Vagina (tissue), 2 donors: ENCODE data around the gene TECTA.

ENCODE experiments used
- POLR2A ChIP-seq, 2 donors: fragments of 450-650 bp; IDR thresholded peaks; one replicate each; pipeline ENCODE4 v1.6.1; 2017; ENCODE audit warnings: antibody characterized with exemption in 2 of 2, mild to moderate bottlenecking in 2 of 2, moderate library complexity in 2 of 2
- POLR2AphosphoS5 ChIP-seq, 2 donors: sonication (generic); formaldehyde crosslinking; IDR thresholded peaks; one replicate each; pipeline ENCODE4 v1.9.0; 2017; ENCODE audit warnings: antibody characterized with exemption in 2 of 2, mild to moderate bottlenecking in 2 of 2, low read depth in 1 of 2; ENCODE audit not compliant: insufficient read depth in 1 of 2
- TF ChIP-seq, protein P1 (sequence below), 3 experiments: fragments of 450-650 bp in 2 of 3; fragments of 200-600 bp in 1 of 3; sonication (generic) in 1 of 3; IDR thresholded peaks; one replicate each; pipeline ENCODE4 v1.5.1; 2017 to 2019; ENCODE audit warnings: antibody characterized with exemption in 3 of 3, mild to moderate bottlenecking in 2 of 3, moderate library complexity in 2 of 3

DNA sequence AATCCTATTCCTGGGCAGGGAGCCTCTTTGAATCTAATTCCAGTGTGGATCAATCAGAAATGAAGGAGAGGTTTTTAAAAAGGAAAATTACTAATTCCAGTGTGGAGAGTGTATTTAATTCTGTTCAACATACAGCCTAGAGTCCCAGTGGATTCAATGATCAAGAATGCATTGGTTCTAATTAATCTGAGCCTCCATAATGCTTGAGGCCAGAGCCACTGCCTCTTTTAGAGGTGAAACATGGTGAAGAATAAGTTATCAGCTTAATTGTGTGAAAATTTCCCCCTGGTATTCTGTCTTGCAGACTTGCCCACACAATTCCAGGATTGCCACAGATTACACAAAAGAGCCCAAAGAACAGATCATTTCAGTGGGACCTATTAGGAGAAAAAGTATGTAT lies 87.7 kb downstream of the TECTA start:
- TF ChIP-seq, protein P1, sequence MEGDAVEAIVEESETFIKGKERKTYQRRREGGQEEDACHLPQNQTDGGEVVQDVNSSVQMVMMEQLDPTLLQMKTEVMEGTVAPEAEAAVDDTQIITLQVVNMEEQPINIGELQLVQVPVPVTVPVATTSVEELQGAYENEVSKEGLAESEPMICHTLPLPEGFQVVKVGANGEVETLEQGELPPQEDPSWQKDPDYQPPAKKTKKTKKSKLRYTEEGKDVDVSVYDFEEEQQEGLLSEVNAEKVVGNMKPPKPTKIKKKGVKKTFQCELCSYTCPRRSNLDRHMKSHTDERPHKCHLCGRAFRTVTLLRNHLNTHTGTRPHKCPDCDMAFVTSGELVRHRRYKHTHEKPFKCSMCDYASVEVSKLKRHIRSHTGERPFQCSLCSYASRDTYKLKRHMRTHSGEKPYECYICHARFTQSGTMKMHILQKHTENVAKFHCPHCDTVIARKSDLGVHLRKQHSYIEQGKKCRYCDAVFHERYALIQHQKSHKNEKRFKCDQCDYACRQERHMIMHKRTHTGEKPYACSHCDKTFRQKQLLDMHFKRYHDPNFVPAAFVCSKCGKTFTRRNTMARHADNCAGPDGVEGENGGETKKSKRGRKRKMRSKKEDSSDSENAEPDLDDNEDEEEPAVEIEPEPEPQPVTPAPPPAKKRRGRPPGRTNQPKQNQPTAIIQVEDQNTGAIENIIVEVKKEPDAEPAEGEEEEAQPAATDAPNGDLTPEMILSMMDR (IDR thresholded peaks at IDR 0.05): no peak
- TF ChIP-seq POLR2A (IDR thresholded peaks at IDR 0.05): no peak
- TF ChIP-seq POLR2AphosphoS5 (IDR thresholded peaks at IDR 0.05; ENCODE audit: insufficient read depth in 1 of 2, low read depth in 1 of 2): no peak
